ENCODE data around the gene DDX10. TPM values are rescaled to one million over a fixed set of nuclear protein-coding genes. Genes with fewer than 3 reads are reported as not detected.

Gene DDX10
- total and polyA plus RNA-seq, 7 donors: 12.0 to 41.0 (median 18.2) TPM

- intact Hi-C loops (cut with DNase I): loop anchor here (10.0 kb wide), 1 partner anchor 320 kb away; no protein-coding TSS in a partner anchor
- Histone ChIP-seq H3K27ac (no peak overlapping the region), H3K27me3 (no peaks in the 10 kb centered on the region), H3K4me3 (no peak overlapping the region), H3K9me3 (no peaks in the 10 kb centered on the region), H3K4me1 (no peaks in the 10 kb centered on the region), H3K36me3 (no peaks in the 10 kb centered on the region)
- TF ChIP-seq POLR2A (IDR thresholded peaks at IDR 0.05): no peak
- TF ChIP-seq, protein P1, sequence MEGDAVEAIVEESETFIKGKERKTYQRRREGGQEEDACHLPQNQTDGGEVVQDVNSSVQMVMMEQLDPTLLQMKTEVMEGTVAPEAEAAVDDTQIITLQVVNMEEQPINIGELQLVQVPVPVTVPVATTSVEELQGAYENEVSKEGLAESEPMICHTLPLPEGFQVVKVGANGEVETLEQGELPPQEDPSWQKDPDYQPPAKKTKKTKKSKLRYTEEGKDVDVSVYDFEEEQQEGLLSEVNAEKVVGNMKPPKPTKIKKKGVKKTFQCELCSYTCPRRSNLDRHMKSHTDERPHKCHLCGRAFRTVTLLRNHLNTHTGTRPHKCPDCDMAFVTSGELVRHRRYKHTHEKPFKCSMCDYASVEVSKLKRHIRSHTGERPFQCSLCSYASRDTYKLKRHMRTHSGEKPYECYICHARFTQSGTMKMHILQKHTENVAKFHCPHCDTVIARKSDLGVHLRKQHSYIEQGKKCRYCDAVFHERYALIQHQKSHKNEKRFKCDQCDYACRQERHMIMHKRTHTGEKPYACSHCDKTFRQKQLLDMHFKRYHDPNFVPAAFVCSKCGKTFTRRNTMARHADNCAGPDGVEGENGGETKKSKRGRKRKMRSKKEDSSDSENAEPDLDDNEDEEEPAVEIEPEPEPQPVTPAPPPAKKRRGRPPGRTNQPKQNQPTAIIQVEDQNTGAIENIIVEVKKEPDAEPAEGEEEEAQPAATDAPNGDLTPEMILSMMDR (IDR thresholded peaks at IDR 0.05): peak in 2 of 4 experiments; percentile 27 to 34
- 62 to 76% methylated on average over 5 of the region's 5 CpGs for WGBS, 2 donors
- DNase-seq: no peak
These were observed 9.8 kb upstream of the DDX10 start for GRCh38 chr11:108654994-108655631.

DNA sequence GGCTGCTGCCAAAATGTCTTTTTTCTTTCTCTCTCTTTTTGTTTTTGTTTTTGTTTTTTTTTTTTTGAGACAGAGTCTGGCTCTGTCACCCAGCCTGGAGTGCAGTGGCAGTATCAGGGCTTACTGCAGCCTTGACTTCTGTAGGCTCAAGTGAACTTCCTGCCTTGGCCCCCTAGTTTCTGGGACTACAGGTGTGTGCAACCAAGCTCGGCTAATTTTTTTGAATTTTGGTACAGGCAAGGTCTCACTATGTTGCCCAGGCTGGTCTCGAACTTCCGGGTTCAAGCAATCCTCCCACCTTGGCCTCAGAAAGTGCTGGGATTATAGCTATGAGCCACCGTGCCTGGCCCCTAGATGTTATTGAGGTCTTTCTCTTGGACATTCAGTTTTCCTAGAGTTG lies 2.2 kb upstream of the DDX10 start:
- Histone ChIP-seq H3K36me3 (no peaks in the 10 kb centered on the region), H3K9me3 (no peaks in the 10 kb centered on the region), H3K4me3 (no peak overlapping the region), H3K27ac (no peak overlapping the region), H3K4me1 (peaks cover 0 to 28% (median 25%) of the 10 kb centered on the region in 4 donors), H3K27me3 (no peaks in the 10 kb centered on the region)
- DNase-seq: no peak
- intact Hi-C loops (cut with DNase I): loop anchor here (5.0 to 10.0 kb wide), 3 partner anchors 165 to 658 kb away; partner anchors contain the start of genes ACAT1, CUL5 and POGLUT3
- 86 to 89% methylated on average over 4 of the region's 4 CpGs for WGBS, 2 donors
- TF ChIP-seq, protein P1 (IDR thresholded peaks at IDR 0.05): no peak
- TF ChIP-seq POLR2AphosphoS5 (IDR thresholded peaks at IDR 0.05) (no peak), EP300 (IDR thresholded peaks at IDR 0.05) (no peak), POLR2A (IDR thresholded peaks at IDR 0.05) (no peak)

GRCh38 chr11:108663154-108663877 lies 1.6 kb upstream of the DDX10 start:
- WGBS, 2 donors: 73 to 88% methylated on average over 5 of the region's 5 CpGs
- Histone ChIP-seq H3K36me3 (no peaks in the 10 kb centered on the region), H3K4me1 (peaks cover 0 to 29% (median 26%) of the 10 kb centered on the region in 4 donors), H3K27ac (no peak overlapping the region), H3K9me3 (no peaks in the 10 kb centered on the region), H3K4me3 (no peak overlapping the region), H3K27me3 (no peaks in the 10 kb centered on the region)
- TF ChIP-seq, protein P1 (IDR thresholded peaks at IDR 0.05): no peak
- TF ChIP-seq POLR2AphosphoS5 (IDR thresholded peaks at IDR 0.05) (no peak), EP300 (IDR thresholded peaks at IDR 0.05) (no peak), POLR2A (IDR thresholded peaks at IDR 0.05) (no peak)
- intact Hi-C loops (cut with DNase I): loop anchor here (5.0 to 10.0 kb wide), 3 partner anchors 166 to 659 kb away; partner anchors contain the start of genes ACAT1, CUL5 and POGLUT3
- no peak for DNase-seq

- no peak overlapping the region for H3K4me3 ChIP-seq
- no peaks in the 10 kb centered on the region for H3K9me3 ChIP-seq
- intact Hi-C loops (cut with DNase I): loop anchor here (5.0 to 10.0 kb wide), 3 partner anchors 444 to 662 kb away; partner anchors contain the start of genes ACAT1, ATM, CUL5 and NPAT
These were observed 1.5 kb downstream of the DDX10 start for GRCh38 chr11:108666373-108666772.

More at GRCh38 chr11:108666373-108666772, 1.5 kb downstream of the DDX10 start:
- Histone ChIP-seq H3K4me1 (peaks cover 0 to 29% (median 26%) of the 10 kb centered on the region in 4 donors), H3K27ac (no peak overlapping the region), H3K27me3 (no peaks in the 10 kb centered on the region), H3K36me3 (no peaks in the 10 kb centered on the region)
- DNase-seq: no peak
- 95 to 96% methylated on average over 7 of the region's 7 CpGs for WGBS, 2 donors
- TF ChIP-seq EP300 (IDR thresholded peaks at IDR 0.05): no peak
- TF ChIP-seq POLR2AphosphoS5 (IDR thresholded peaks at IDR 0.05): no peak
- TF ChIP-seq POLR2A (IDR thresholded peaks at IDR 0.05): no peak
- TF ChIP-seq, protein P1 (IDR thresholded peaks at IDR 0.05): no peak
